HepG2 (cell line): ENCODE results near the gene RPTOR. TPM values are rescaled to one million over a fixed set of nuclear protein-coding genes. Genes with fewer than 3 reads are reported as not detected.

Experiments used
- ATAC-seq: fragments of 200-7000 bp; cut with Tn5 transposase; 3 replicates; pipeline ENCODE4 v1.9.1; 2020; ENCODE audit warnings: mild to moderate bottlenecking, moderate library complexity
- BruUV-seq: library from RNA; stranded (reverse); fragments of 400-500 nt; replicated peaks from 2 replicates; lab custom pipeline; 2021; lab: Mats Ljungman, UMichigan
- CTCF ChIA-PET: fragments of 300-600 bp; formaldehyde crosslinking; extraction: SDS; loops from one replicate; lab custom pipeline; 2021; ENCODE audit warnings: low total read pairs, inconsistent platforms, low intra/inter-chr PET ratio; lab: Yijun Ruan, JAX
- POLR2A ChIA-PET: fragments of 350-600 bp; sonication (Branson Sonifier 250); formaldehyde crosslinking; loops from one replicate; lab custom pipeline; 2020; ENCODE audit warnings: antibody characterized with exemption, inconsistent platforms; lab: Yijun Ruan, JAX
- DNase-seq: peaks from one replicate; pipeline ENCODE4 v3.0.0-alpha.2; 2015; ENCODE audit warnings: low spot score
- FAIRE-seq: peaks from 3 replicates; lab custom pipeline; 2011; peaks lifted over from hg19 to GRCh38; lab: Jason Lieb, UNC
- H2AFZ ChIP-seq: one replicate; pipeline ENCODE4 v1.6.1; 2011; ENCODE audit warnings: low read length, inconsistent platforms
- H3K27ac ChIP-seq: fragments of 300-600 bp; 3 replicates; pipeline ENCODE4 v1.8.0; 2011; ENCODE audit warnings: mixed run types, mild to moderate bottlenecking, mixed read lengths, low read length, inconsistent platforms; ENCODE audit not compliant: insufficient read depth; ENCODE audit errors: extremely low read length
- H3K27me3 ChIP-seq, 2 experiments: fragments of 200-600 bp in 1 of 2; 2 replicates in 1 of 2; 3 replicates in 1 of 2; pipeline versions ENCODE4 v1.6.0 to v1.8.0; 2011; ENCODE audit warnings: low read length in 2 of 2, mild to moderate bottlenecking in 2 of 2, moderate library complexity in 2 of 2, inconsistent platforms in 1 of 2; ENCODE audit not compliant: insufficient read depth in 2 of 2, control insufficient read depth in 1 of 2
- H3K36me3 ChIP-seq, 2 experiments: fragments of 200-600 bp in 1 of 2; replicated peaks in 1 of 2; 2 replicates in 1 of 2; 3 replicates in 1 of 2; pipeline versions ENCODE4 v1.5.1 to v1.8.0; 2011; ENCODE audit warnings: low read length in 2 of 2, inconsistent platforms in 1 of 2; ENCODE audit not compliant: insufficient read depth in 2 of 2, control insufficient read depth in 1 of 2
- H3K4me1 ChIP-seq: 2 replicates; pipeline ENCODE4 v1.5.1; 2012; ENCODE audit warnings: low read length, inconsistent platforms; ENCODE audit not compliant: insufficient read depth
- H3K4me2 ChIP-seq: 2 replicates; pipeline ENCODE4 v1.6.0; 2011; ENCODE audit warnings: low read depth, low read length, inconsistent platforms
- H3K4me3 ChIP-seq, 3 experiments: fragments of 200-600 bp in 1 of 3; sonication (generic), shearing (Covaris generic) in 1 of 3; replicated peaks in 1 of 3; 2 replicates each; pipeline ENCODE4 v1.5.1; 2011 to 2016; ENCODE audit warnings: low read length in 3 of 3, inconsistent platforms in 2 of 3, low read depth in 2 of 3, mild to moderate bottlenecking in 2 of 3, control low read depth in 1 of 3, mixed read lengths in 1 of 3; ENCODE audit not compliant: insufficient read depth in 1 of 3
- H3K79me2 ChIP-seq: one replicate; pipeline ENCODE4 v1.6.1; 2011; ENCODE audit warnings: low read length, inconsistent platforms; ENCODE audit not compliant: insufficient read depth
- H3K9ac ChIP-seq: 2 replicates; pipeline ENCODE4 v1.6.0; 2011; ENCODE audit warnings: mild to moderate bottlenecking, low read depth, low read length, inconsistent platforms; ENCODE audit not compliant: insufficient read depth
- H3K9me3 ChIP-seq: 2 replicates; pipeline ENCODE4 v1.5.1; 2012; ENCODE audit warnings: mild to moderate bottlenecking, low read length
- H4K20me1 ChIP-seq: 2 replicates; pipeline ENCODE4 v1.6.0; 2011; ENCODE audit warnings: inconsistent platforms, mild to moderate bottlenecking, low read length, moderate library complexity; ENCODE audit not compliant: insufficient read depth
- HDAC2 ChIP-seq: sonication (generic); formaldehyde crosslinking; IDR thresholded peaks from 2 replicates; pipeline ENCODE4 v1.4.0; 2020; ENCODE audit warnings: missing genetic modification reagents
- NR2F6 ChIP-seq, 2 experiments: IDR thresholded peaks; 2 replicates each; pipeline ENCODE4 v1.6.1; 2016; ENCODE audit warnings: antibody characterized with exemption in 1 of 2, mild to moderate bottlenecking in 1 of 2
- PCBP2 ChIP-seq: fragments of 200-400 bp; formaldehyde crosslinking; optimal IDR thresholded peaks from 2 replicates; pipeline ENCODE3; 2018; ENCODE audit warnings: low read length, low read depth; ENCODE audit not compliant: poor library complexity, severe bottlenecking
- RELA ChIP-seq: sonication (generic); formaldehyde crosslinking; IDR thresholded peaks from 2 replicates; pipeline ENCODE4 v1.4.0; 2020; ENCODE audit warnings: missing genetic modification reagents
- ZBTB21 ChIP-seq: sonication (generic); formaldehyde crosslinking; IDR thresholded peaks from 2 replicates; pipeline ENCODE4 v1.4.0; 2020; ENCODE audit warnings: missing genetic modification reagents
- ZBTB38 ChIP-seq: sonication (generic); formaldehyde crosslinking; IDR thresholded peaks from 2 replicates; pipeline ENCODE4 v1.5.1; 2020; ENCODE audit warnings: mild to moderate bottlenecking, missing genetic modification reagents
- ZFP36L1 ChIP-seq: sonication (generic); formaldehyde crosslinking; IDR thresholded peaks from 2 replicates; pipeline ENCODE4 v1.8.0; 2022; ENCODE audit warnings: mild to moderate bottlenecking, missing genetic modification reagents, moderate library complexity
- ZNF17 ChIP-seq: sonication (generic); formaldehyde crosslinking; IDR thresholded peaks from 2 replicates; pipeline ENCODE4 v1.5.0; 2020; ENCODE audit warnings: mild to moderate bottlenecking, missing genetic modification reagents
- ZNF775 ChIP-seq: sonication (generic); formaldehyde crosslinking; IDR thresholded peaks from 2 replicates; pipeline ENCODE4 v1.4.0; 2020; ENCODE audit warnings: missing genetic modification reagents, mild to moderate bottlenecking, moderate library complexity, borderline replicate concordance
- ZNF839 ChIP-seq: sonication (generic); formaldehyde crosslinking; IDR thresholded peaks from 2 replicates; pipeline ENCODE4 v1.4.0; 2020; ENCODE audit warnings: missing genetic modification reagents, mild to moderate bottlenecking, borderline replicate concordance
- WGBS: methylation state at CpG from one replicate; pipeline ENCODE4 v1.1.6; 2017; ENCODE audit warnings: low lambda C conversion rate; 5-methylcytosine and 5-hydroxymethylcytosine counted together
- in situ Hi-C: cut with HindIII; loops from 2 replicates; pipeline ENCODE4 v1.10.0; 2017; ENCODE audit warnings: low pct_unique_long_range_greater_than_20kb; ENCODE audit not compliant: extremely low pct_ligation_motif_present
- intact Hi-C: fragments of 100-400 bp; cut with micrococcal nuclease; formaldehyde crosslinking; loops from one replicate; pipeline ENCODE4 v1.10.0; 2022; ENCODE audit not compliant: unreplicated experiment
- polyA plus RNA-seq, 8 experiments: library from polyadenylated mRNA; depleted of rRNA in 3 of 8; stranded (reverse) in 7 of 8; unstranded in 1 of 8; fragments of >200 nt; fragmentation: Illumina TruSeq in 4 of 8; extraction: Trizol in 4 of 8; gene quantifications; 2 replicates each; pipeline versions ENCODE4 v1.2.1 to v1.2.3, GENCODE V29; 2011 to 2016; ENCODE audit warnings: low read depth in 4 of 8, missing spikeins in 1 of 8, mixed read lengths in 1 of 8; ENCODE audit not compliant: insufficient read depth in 1 of 8
- total RNA-seq, 5 experiments: library from RNA; depleted of rRNA; stranded (reverse); fragments of >200 nt; fragmentation: Illumina TruSeq; extraction: Trizol; gene quantifications; 2 replicates each; pipeline ENCODE4 v1.2.3, GENCODE V29; 2016; ENCODE audit warnings: low read depth in 1 of 5
- TF ChIP-seq, protein P1 (sequence below): sonication (generic); formaldehyde crosslinking; IDR thresholded peaks from 2 replicates; pipeline ENCODE4 v1.5.0; 2020; ENCODE audit warnings: missing genetic modification reagents
- TF ChIP-seq, protein P2 (sequence below): sonication (generic); formaldehyde crosslinking; IDR thresholded peaks from 2 replicates; pipeline ENCODE4 v1.9.0; 2021; ENCODE audit warnings: missing genetic modification reagents, mild to moderate bottlenecking, borderline replicate concordance
- TF ChIP-seq, protein P3 (sequence below): sonication (generic); formaldehyde crosslinking; IDR thresholded peaks from 2 replicates; pipeline ENCODE4 v1.5.0; 2020; ENCODE audit warnings: mild to moderate bottlenecking, missing genetic modification reagents, borderline replicate concordance

RPTOR gene
- total and polyA plus RNA-seq, 2 of the 13 experiments (the other 11 are each of a cell fraction or from before 2014, with no cell fraction given) = 6.6 to 25.3 TPM

DNA sequence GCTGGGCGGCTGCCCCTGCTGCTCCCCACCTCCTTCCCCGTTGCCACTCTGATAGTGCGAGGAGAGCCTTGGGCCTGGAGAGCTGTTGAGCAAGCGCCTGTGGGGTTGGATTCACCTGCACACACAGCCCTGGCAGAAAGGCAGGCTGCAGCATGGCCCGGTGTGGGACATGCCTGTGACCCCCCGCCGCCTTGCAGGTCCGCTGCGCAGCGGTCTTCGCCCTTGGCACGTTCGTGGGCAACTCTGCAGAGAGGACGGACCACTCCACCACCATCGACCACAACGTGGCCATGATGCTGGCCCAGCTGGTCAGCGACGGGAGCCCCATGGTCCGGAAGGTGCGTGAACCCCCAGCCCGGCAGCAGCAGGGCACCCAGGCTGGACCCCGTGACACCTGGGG lies 340.2 kb downstream of the RPTOR start:
- no peaks in the 10 kb centered on the region for H3K27me3 ChIP-seq
- H3K9ac ChIP-seq = no peak overlapping the region
- ChIA-PET POLR2A (no interaction called here), CTCF (no interaction called here)
- no peak for FAIRE-seq
- peaks cover 49 to 74% of the 10 kb centered on the region in 2 experiments for H3K36me3 ChIP-seq
- intact Hi-C loops = no loop called here
- in situ Hi-C loops = no loop called here
- H3K27ac ChIP-seq = no peak overlapping the region
- no TSS peak for BruUV-seq
- no peaks in the 10 kb centered on the region for H3K4me1 ChIP-seq
- H3K9me3 ChIP-seq = no peaks in the 10 kb centered on the region
- no peak for ATAC-seq
- no peaks in the 10 kb centered on the region for H3K79me2 ChIP-seq
- H3K4me2 ChIP-seq = no peak overlapping the region
- TF ChIP-seq NR2F6 (IDR thresholded peaks at IDR 0.05) = no peak
- no peak for TF ChIP-seq NR2F6 (CRISPR knock-in tag; IDR thresholded peaks at IDR 0.05)
- TF ChIP-seq RELA = no peak
- TF ChIP-seq HDAC2 (CRISPR knock-in tag) = no peak
- TF ChIP-seq, protein P1, sequence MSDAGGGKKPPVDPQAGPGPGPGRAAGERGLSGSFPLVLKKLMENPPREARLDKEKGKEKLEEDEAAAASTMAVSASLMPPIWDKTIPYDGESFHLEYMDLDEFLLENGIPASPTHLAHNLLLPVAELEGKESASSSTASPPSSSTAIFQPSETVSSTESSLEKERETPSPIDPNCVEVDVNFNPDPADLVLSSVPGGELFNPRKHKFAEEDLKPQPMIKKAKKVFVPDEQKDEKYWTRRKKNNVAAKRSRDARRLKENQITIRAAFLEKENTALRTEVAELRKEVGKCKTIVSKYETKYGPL (CRISPR knock-in tag) = no peak
- TF ChIP-seq ZBTB38 (CRISPR knock-in tag) = no peak
- no peak for TF ChIP-seq PCBP2
- WGBS = 95% methylated on average over 15 of the region's 22 CpGs
- no peak for DNase-seq
- H2AFZ ChIP-seq = no peak overlapping the region
- no peaks in the 10 kb centered on the region for H4K20me1 ChIP-seq
- no peak overlapping the region for H3K4me3 ChIP-seq

DNA sequence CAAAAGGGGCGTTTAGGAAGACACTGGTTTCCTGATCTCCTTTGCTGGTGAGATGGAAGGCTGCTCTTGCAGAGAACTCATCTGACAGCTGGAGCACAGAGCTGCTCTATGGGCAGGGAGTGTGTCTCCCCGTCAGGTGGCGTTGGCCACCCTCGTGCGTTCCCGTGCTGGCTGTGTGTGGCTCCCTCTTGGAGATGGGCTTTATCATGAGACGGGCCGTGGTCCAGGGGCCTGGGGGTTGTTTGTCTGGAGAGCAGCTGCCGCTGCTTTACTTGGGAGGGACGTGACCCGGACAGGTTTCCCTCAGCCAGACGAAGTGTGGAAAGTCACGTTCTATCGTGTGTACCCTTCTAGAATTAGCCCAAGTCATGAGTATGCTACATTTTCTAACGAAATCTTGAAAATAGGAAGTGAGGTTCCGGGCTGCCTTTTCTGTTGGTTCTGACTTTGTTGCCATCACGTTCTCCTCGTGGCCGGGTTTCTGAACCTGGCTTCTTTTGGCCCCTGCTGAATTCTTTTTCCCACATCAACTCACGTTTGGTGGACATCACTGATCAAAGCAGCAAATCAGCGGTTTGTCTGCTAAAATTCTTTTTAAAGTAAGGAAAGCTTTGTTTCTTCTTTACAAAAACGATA lies 341.4 kb downstream of the RPTOR start:
- POLR2A ChIA-PET = no interaction called here
- TF ChIP-seq ZNF775 (no peak), ZNF839 (no peak), ZBTB21 (CRISPR knock-in tag) (no peak), ZFP36L1 (CRISPR knock-in tag) (no peak), ZNF17 (CRISPR knock-in tag) (no peak)
- TF ChIP-seq, protein P2, sequence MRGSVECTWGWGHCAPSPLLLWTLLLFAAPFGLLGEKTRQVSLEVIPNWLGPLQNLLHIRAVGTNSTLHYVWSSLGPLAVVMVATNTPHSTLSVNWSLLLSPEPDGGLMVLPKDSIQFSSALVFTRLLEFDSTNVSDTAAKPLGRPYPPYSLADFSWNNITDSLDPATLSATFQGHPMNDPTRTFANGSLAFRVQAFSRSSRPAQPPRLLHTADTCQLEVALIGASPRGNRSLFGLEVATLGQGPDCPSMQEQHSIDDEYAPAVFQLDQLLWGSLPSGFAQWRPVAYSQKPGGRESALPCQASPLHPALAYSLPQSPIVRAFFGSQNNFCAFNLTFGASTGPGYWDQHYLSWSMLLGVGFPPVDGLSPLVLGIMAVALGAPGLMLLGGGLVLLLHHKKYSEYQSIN (CRISPR knock-in tag) = no peak
- TF ChIP-seq, protein P3, sequence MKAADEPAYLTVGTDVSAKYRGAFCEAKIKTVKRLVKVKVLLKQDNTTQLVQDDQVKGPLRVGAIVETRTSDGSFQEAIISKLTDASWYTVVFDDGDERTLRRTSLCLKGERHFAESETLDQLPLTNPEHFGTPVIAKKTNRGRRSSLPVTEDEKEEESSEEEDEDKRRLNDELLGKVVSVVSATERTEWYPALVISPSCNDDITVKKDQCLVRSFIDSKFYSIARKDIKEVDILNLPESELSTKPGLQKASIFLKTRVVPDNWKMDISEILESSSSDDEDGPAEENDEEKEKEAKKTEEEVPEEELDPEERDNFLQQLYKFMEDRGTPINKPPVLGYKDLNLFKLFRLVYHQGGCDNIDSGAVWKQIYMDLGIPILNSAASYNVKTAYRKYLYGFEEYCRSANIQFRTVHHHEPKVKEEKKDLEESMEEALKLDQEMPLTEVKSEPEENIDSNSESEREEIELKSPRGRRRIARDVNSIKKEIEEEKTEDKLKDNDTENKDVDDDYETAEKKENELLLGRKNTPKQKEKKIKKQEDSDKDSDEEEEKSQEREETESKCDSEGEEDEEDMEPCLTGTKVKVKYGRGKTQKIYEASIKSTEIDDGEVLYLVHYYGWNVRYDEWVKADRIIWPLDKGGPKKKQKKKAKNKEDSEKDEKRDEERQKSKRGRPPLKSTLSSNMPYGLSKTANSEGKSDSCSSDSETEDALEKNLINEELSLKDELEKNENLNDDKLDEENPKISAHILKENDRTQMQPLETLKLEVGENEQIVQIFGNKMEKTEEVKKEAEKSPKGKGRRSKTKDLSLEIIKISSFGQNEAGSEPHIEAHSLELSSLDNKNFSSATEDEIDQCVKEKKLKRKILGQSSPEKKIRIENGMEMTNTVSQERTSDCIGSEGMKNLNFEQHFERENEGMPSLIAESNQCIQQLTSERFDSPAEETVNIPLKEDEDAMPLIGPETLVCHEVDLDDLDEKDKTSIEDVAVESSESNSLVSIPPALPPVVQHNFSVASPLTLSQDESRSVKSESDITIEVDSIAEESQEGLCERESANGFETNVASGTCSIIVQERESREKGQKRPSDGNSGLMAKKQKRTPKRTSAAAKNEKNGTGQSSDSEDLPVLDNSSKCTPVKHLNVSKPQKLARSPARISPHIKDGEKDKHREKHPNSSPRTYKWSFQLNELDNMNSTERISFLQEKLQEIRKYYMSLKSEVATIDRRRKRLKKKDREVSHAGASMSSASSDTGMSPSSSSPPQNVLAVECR (CRISPR knock-in tag) = no peak

More for the DNA sequence above, 341.4 kb downstream of the RPTOR start:
- H3K9ac ChIP-seq = no peak overlapping the region
- H3K27ac ChIP-seq = no peak overlapping the region
- no peak overlapping the region for H2AFZ ChIP-seq
- H4K20me1 ChIP-seq = no peaks in the 10 kb centered on the region
- no peak overlapping the region for H3K4me2 ChIP-seq
- BruUV-seq = no TSS peak
- H3K36me3 ChIP-seq = peaks cover 43 to 69% of the 10 kb centered on the region in 2 experiments; a peak in 4 of 5 replicates
- H3K9me3 ChIP-seq = no peaks in the 10 kb centered on the region
- FAIRE-seq (no peak), ATAC-seq (no peak), DNase-seq (no peak)
- CTCF ChIA-PET = no interaction called here
- in situ Hi-C loops (no loop called here), intact Hi-C loops (no loop called here)
- no peaks in the 10 kb centered on the region for H3K27me3 ChIP-seq
- H3K4me1 ChIP-seq = no peaks in the 10 kb centered on the region
- no peak overlapping the region for H3K4me3 ChIP-seq
- 97% methylated on average over 22 of the region's 22 CpGs for WGBS
- no peaks in the 10 kb centered on the region for H3K79me2 ChIP-seq
